Neutrophil (primary cell): Measurements from ENCODE around the gene HAGH.

Experiments
- H3K27ac ChIP-seq: fragments of 200-600 bp; sonication (generic); 2 replicates; pipeline ENCODE4 v1.5.1; 2016; ENCODE audit warnings: mild to moderate bottlenecking, moderate library complexity
- H3K27me3 ChIP-seq: fragments of 200-600 bp; sonication (generic); 2 replicates; pipeline ENCODE4 v1.6.0; 2016; ENCODE audit warnings: mild to moderate bottlenecking
- H3K36me3 ChIP-seq: fragments of 200-600 bp; sonication (generic); 2 replicates; pipeline ENCODE4 v1.5.1; 2017
- H3K4me1 ChIP-seq, 2 experiments: fragments of 200-600 bp in 1 of 2; sonication (generic) in 1 of 2; 1 replicate in 1 of 2; 2 replicates in 1 of 2; pipeline versions ENCODE4 v1.5.1 to v1.6.1; 2013 to 2016; ENCODE audit warnings: low read depth in 1 of 2, low read length in 1 of 2, mild to moderate bottlenecking in 1 of 2, moderate library complexity in 1 of 2; ENCODE audit not compliant: control insufficient read depth in 1 of 2, insufficient read depth in 1 of 2
- H3K4me3 ChIP-seq, 2 experiments: fragments of 200-600 bp in 1 of 2; sonication (generic) in 1 of 2; 1 replicate in 1 of 2; 2 replicates in 1 of 2; pipeline ENCODE4 v1.5.1; 2013 to 2016; ENCODE audit warnings: low read depth in 1 of 2, low read length in 1 of 2, mild to moderate bottlenecking in 1 of 2, moderate library complexity in 1 of 2
- H3K9me3 ChIP-seq: fragments of 200-600 bp; sonication (generic); 2 replicates; pipeline ENCODE4 v1.5.1; 2016
- CTCF ChIP-seq: fragments of 200-600 bp; sonication (generic); IDR thresholded peaks from 2 replicates; pipeline ENCODE4 v1.5.1; 2016; ENCODE audit warnings: antibody characterized with exemption

The HAGH gene

DNA sequence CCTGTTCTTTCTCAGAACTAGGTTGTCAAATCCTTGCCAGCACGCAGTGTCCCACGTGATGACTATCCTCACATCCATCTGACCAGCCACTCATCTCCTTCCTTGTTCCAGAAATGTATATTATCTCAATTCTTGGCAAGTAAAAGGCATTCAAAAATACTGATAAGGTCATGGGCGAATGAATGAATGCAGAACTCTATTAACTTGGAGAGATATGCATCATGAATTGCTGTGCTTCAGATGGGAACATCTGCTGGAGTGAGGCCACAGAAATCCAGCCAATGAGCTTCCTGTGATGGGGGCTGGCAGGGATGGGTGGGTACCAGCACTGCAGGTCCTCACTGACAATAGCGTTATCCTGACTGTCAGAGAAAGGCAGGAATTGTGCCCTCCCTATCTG is 19.4 kb upstream of the HAGH start:
- Histone ChIP-seq H3K27me3 (peaks cover 42% of the 10 kb centered on the region), H3K27ac (no peak overlapping the region), H3K4me3 (no peak overlapping the region), H3K4me1 (no peaks in the 10 kb centered on the region), H3K36me3 (no peaks in the 10 kb centered on the region), H3K9me3 (no peaks in the 10 kb centered on the region)
- TF ChIP-seq CTCF = no peak

DNA sequence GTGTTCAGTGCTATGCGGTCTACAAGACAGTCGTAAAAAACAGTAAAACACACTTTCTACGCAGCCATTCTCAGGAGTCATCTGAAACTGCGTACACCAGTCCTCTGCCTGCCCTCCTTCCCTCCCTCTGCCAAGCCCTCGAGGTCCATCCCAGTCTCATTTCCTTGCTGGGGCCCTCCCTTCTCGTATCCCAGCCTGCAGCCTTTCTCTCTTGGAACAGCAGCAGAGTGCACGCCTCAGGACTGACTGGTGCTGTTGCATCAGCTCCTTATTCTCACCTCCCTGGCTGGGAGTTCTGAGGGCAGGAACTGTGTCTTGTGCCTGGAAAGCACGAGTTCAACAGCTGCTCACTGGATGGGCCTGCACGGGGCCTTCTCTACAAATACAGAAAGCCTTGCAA is 12.9 kb upstream of the HAGH start:
- Histone ChIP-seq H3K36me3 (no peaks in the 10 kb centered on the region), H3K4me1 (no peaks in the 10 kb centered on the region), H3K9me3 (no peaks in the 10 kb centered on the region), H3K27ac (no peak overlapping the region), H3K4me3 (no peak overlapping the region), H3K27me3 (peaks cover 3% of the 10 kb centered on the region)
- TF ChIP-seq CTCF = no peak

DNA sequence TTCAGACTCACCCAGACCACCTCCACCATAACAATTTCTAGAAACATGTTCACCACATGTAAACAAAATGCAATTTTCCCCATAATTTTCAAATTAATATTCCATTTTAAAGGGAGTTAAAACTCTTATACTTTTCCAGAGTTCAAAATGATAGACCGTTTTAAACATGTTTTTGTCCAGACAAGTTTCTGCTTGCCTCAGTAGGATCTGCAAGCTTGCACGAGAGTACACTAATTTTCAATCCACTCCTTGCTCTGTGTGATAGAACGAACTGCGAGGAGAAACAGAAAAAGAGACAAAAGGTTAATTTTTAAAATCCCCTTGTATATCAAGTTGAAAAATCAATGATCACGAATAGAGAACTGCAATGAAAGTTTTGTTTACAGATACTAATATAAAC is 7.5 kb upstream of the HAGH start:
- Histone ChIP-seq H3K4me3 (no peak overlapping the region), H3K27me3 (no peaks in the 10 kb centered on the region), H3K36me3 (no peaks in the 10 kb centered on the region), H3K27ac (no peak overlapping the region), H3K9me3 (no peaks in the 10 kb centered on the region), H3K4me1 (no peaks in the 10 kb centered on the region)
- no peak for TF ChIP-seq CTCF

DNA sequence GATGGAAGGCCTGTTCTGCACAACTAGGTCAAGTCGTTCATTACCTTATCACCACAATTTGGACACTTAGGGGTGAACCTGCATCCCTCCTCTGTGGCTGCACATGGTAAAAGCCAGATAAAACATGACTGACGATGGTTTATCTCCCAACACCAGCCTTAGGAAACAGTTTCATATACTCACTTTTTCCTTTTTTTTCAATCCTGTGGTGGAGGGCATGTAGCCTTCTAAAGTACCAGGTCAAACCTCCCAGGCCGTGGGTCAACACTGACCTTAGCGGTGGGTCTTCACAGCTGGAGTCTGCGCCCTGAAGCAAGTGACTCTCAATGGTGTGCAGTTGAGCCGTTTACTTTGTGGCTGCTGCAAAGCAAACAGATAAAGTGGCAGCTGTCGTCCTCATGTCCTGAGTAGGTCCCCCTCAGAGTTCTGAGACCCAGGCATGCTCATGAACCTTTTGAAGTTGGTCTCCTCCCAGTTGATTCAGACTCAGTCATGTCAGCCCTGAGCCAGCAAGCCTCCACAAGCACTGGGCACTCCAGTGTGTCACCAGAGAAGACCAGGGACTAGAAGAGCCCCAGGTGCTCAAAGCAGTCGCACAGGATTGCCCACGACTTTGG is 6.3 kb upstream of the HAGH start:
- Histone ChIP-seq H3K27me3 (no peaks in the 10 kb centered on the region), H3K36me3 (no peaks in the 10 kb centered on the region), H3K4me3 (no peak overlapping the region), H3K9me3 (no peaks in the 10 kb centered on the region), H3K4me1 (peaks cover 0 to under 1% of the 10 kb centered on the region in 2 experiments), H3K27ac (no peak overlapping the region)
- TF ChIP-seq CTCF = no peak

DNA sequence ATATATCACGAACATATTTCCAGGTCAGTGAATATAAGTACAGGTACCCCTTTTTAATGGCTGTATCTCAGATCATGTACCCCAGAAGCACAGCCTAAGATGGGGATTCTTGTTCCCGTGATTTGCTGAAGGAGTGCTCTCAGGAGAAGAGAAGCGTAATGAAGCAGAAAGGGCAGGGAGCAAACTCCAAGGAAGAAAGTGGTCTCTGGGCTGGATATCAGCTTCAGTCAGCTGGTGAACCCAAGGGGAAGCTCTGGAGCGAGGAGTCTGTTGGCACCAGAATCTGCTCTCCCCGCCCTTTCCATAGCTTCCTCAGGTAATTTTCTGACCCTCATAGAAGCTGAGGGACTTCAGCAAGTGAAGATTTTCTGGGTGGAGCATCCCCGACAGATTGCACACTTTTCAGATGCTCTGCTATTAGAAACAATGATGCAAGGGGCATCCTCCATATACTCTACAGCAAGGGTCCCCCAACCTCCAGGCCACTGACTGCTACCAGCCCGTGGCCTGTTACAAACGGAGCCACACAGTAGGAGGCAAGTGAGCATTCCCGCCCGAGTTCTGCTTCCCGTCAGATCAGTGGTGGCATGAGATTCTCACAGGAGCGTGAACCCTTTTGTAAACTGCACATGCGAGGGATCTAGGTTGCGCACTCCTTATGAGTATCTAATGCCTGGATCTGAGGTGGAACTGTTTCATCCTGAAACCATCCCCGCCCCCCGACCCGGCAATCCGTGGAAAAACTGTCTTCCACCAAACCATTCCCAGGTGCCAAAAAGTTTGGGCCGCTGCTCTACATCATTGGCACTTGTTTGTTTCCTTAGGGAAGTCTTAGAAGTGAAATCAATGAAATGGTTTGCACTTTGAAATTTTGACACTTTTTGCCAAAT is 4.8 kb upstream of the HAGH start:
- H3K4me1 ChIP-seq = peaks cover 8% of the 10 kb centered on the region in 2 experiments

More for the DNA sequence above, 4.8 kb upstream of the HAGH start:
- no peaks in the 10 kb centered on the region for H3K36me3 ChIP-seq
- no peaks in the 10 kb centered on the region for H3K9me3 ChIP-seq
- no peak overlapping the region for H3K27ac ChIP-seq
- H3K4me3 ChIP-seq = no peak overlapping the region
- no peaks in the 10 kb centered on the region for H3K27me3 ChIP-seq
- no peak for TF ChIP-seq CTCF
